ENCODE data around the gene TMX1. TPM values are rescaled to one million over a fixed set of nuclear protein-coding genes. Genes with fewer than 3 reads are reported as not detected.

The TMX1 gene
- total and polyA plus RNA-seq, 2 donors (not counting 1 experiment from before 2014, with no cell fraction given): 36.5 to 49.5 TPM

DNA sequence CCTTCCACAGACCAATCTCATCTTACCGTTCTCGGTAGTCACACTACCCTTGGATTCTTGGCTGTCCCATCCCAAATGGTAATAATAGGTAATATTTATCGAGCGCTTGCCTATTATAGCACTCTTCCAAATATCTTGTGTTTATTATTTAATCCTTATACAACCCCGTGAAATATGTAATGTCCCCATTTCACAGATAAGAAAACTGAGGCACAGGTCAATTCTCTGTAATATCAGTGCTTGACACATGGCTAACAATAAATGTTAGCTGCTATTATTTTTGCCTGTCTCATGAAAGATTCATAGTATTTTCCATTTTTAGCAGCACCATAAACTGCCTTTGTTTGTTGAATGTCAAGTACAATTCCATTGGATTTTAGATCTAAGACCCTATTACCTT, 4.5 kb downstream of the TMX1 start:
- Histone ChIP-seq H3K27ac (ENCODE audit: insufficient read depth, low read length) (no peak overlapping the region), H3K79me2 (ENCODE audit: control insufficient read depth, insufficient read depth, low read length) (peaks cover 48% of the 10 kb centered on the region), H3K9ac (ENCODE audit: insufficient read depth, low read length) (no peak overlapping the region), H3K4me1 (ENCODE audit: control insufficient read depth, extremely low read depth, insufficient read depth, low read length) (no peaks in the 10 kb centered on the region), H4K20me1 (ENCODE audit: control insufficient read depth, extremely low read depth, insufficient read depth, low read length) (no peaks in the 10 kb centered on the region), H2AFZ (ENCODE audit: low read length) (no peak overlapping the region), H3K4me3 (replicated peaks in 1 of 4; ENCODE audit: control extremely low read depth in 1 of 4, insufficient read depth in 1 of 4, low read depth in 3 of 4, low read length in 4 of 4) (no peak overlapping the region), H3K4me2 (ENCODE audit: extremely low read depth, insufficient read depth, low read length) (no peak overlapping the region), H3K9me3 (ENCODE audit: control insufficient read depth, insufficient read depth, low read depth, low read length) (no peaks in the 10 kb centered on the region), H3K27me3 (ENCODE audit: control insufficient read depth, insufficient read depth, low read length) (no peaks in the 10 kb centered on the region), H3K36me3 (ENCODE audit: control insufficient read depth, insufficient read depth, low read length) (peaks cover 5% of the 10 kb centered on the region)
- DNase-seq (ENCODE audit: low read depth in 2 of 2): no peak
- TF ChIP-seq, protein P1, sequence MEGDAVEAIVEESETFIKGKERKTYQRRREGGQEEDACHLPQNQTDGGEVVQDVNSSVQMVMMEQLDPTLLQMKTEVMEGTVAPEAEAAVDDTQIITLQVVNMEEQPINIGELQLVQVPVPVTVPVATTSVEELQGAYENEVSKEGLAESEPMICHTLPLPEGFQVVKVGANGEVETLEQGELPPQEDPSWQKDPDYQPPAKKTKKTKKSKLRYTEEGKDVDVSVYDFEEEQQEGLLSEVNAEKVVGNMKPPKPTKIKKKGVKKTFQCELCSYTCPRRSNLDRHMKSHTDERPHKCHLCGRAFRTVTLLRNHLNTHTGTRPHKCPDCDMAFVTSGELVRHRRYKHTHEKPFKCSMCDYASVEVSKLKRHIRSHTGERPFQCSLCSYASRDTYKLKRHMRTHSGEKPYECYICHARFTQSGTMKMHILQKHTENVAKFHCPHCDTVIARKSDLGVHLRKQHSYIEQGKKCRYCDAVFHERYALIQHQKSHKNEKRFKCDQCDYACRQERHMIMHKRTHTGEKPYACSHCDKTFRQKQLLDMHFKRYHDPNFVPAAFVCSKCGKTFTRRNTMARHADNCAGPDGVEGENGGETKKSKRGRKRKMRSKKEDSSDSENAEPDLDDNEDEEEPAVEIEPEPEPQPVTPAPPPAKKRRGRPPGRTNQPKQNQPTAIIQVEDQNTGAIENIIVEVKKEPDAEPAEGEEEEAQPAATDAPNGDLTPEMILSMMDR (conservative IDR thresholded peaks at IDR 0.05 in 1 of 2, IDR thresholded peaks at IDR 0.05 in 1 of 2; ENCODE audit: low read depth in 1 of 2, low read length in 2 of 2): no peak
- no peak for TF ChIP-seq EZH2 (IDR thresholded peaks at IDR 0.05; ENCODE audit: low read length, missing control alignments)

DNA sequence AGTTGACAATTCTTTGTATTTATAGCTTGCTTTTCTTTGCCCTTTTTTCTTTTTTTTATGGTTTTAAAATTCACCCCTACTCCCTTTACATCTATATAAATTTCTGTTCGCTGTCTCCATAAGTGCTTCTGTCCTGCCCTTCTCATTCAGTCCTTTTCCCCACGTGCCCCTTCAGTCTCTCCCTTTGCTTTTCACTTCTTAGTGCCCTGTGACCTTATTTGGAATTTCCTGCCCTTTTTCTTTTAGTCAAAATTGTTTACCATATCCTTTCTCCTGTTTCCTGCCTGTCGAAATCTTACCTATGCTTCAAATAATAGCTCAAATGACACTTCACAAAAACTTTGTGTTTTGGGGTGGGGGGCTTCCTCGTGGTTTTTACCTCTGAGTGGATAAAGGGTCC, 6.0 kb downstream of the TMX1 start:
- H3K4me3 ChIP-seq (replicated peaks in 1 of 4; ENCODE audit: control extremely low read depth in 1 of 4, insufficient read depth in 1 of 4, low read depth in 3 of 4, low read length in 4 of 4): no peak overlapping the region
- peaks cover 38% of the 10 kb centered on the region for H3K79me2 ChIP-seq (ENCODE audit: control insufficient read depth, insufficient read depth, low read length)
- H3K9me3 ChIP-seq (ENCODE audit: control insufficient read depth, insufficient read depth, low read depth, low read length): no peaks in the 10 kb centered on the region
- H3K27ac ChIP-seq (ENCODE audit: insufficient read depth, low read length): no peak overlapping the region
- no peaks in the 10 kb centered on the region for H3K4me1 ChIP-seq (ENCODE audit: control insufficient read depth, extremely low read depth, insufficient read depth, low read length)
- no peak overlapping the region for H3K9ac ChIP-seq (ENCODE audit: insufficient read depth, low read length)
- no peak for DNase-seq (ENCODE audit: low read depth in 2 of 2)
- H3K27me3 ChIP-seq (ENCODE audit: control insufficient read depth, insufficient read depth, low read length): no peaks in the 10 kb centered on the region
- H3K36me3 ChIP-seq (ENCODE audit: control insufficient read depth, insufficient read depth, low read length): peaks cover 5% of the 10 kb centered on the region
- H4K20me1 ChIP-seq (ENCODE audit: control insufficient read depth, extremely low read depth, insufficient read depth, low read length): no peaks in the 10 kb centered on the region
- H2AFZ ChIP-seq (ENCODE audit: low read length): no peak overlapping the region
- no peak for TF ChIP-seq EZH2 (IDR thresholded peaks at IDR 0.05; ENCODE audit: low read length, missing control alignments)
- TF ChIP-seq, protein P1 (conservative IDR thresholded peaks at IDR 0.05 in 1 of 2, IDR thresholded peaks at IDR 0.05 in 1 of 2; ENCODE audit: low read depth in 1 of 2, low read length in 2 of 2): no peak
- no peak overlapping the region for H3K4me2 ChIP-seq (ENCODE audit: extremely low read depth, insufficient read depth, low read length)

DNA sequence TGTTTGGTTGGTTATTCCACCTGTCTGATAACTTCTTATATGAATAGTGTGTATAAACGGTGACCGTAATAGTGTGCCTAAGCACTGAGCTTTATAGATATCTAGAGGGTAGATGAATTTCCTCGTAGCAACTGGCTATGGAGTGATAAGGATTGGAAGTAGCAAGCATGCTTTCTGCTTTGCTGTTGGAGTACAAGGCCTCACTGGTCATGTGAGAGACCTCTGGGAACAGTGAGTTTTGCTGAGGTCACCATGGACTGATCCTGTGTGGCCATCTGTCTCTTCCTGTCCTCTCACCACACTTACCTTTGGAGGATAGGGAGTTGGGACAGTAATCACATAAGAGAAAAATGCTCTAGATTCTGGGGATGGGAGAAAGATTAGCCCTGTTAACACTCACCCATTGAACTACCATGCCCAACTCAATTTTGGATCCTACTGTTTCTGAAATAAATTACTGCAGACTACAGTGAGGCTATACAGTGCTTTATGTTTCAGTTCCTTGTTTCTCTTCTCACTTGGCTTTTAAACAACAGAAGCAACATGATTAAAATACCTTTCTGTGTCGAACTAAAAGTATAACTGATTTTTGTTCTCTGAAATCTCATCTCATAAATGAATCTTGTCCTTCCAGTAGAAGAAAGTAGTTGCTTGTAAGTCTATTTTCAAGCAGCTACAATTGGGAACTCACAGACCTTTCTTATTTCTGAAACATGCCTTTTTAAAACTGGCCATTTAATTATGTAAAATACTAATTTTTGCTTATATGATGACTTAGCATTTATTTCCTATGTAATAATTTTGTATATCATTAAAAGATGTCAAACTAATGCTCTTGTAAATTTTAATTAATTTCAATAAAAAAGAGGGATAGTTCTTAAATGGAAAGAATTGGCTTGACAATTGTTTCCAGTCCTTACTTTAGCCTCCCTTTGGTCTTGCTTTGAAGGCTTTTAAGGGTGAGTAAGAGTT, 8.3 kb downstream of the TMX1 start:
- Histone ChIP-seq H3K79me2 (ENCODE audit: control insufficient read depth, insufficient read depth, low read length) (peaks cover 21% of the 10 kb centered on the region), H3K4me2 (ENCODE audit: extremely low read depth, insufficient read depth, low read length) (no peak overlapping the region), H3K27ac (ENCODE audit: insufficient read depth, low read length) (no peak overlapping the region), H3K27me3 (ENCODE audit: control insufficient read depth, insufficient read depth, low read length) (no peaks in the 10 kb centered on the region), H3K9me3 (ENCODE audit: control insufficient read depth, insufficient read depth, low read depth, low read length) (no peaks in the 10 kb centered on the region), H2AFZ (ENCODE audit: low read length) (no peak overlapping the region), H3K4me1 (ENCODE audit: control insufficient read depth, extremely low read depth, insufficient read depth, low read length) (no peaks in the 10 kb centered on the region), H3K4me3 (replicated peaks in 1 of 4; ENCODE audit: control extremely low read depth in 1 of 4, insufficient read depth in 1 of 4, low read depth in 3 of 4, low read length in 4 of 4) (no peak overlapping the region), H4K20me1 (ENCODE audit: control insufficient read depth, extremely low read depth, insufficient read depth, low read length) (no peaks in the 10 kb centered on the region), H3K9ac (ENCODE audit: insufficient read depth, low read length) (no peak overlapping the region), H3K36me3 (ENCODE audit: control insufficient read depth, insufficient read depth, low read length) (peaks cover 5% of the 10 kb centered on the region)
- TF ChIP-seq, protein P1 (conservative IDR thresholded peaks at IDR 0.05 in 1 of 2, IDR thresholded peaks at IDR 0.05 in 1 of 2; ENCODE audit: low read depth in 1 of 2, low read length in 2 of 2): no peak
- TF ChIP-seq EZH2 (IDR thresholded peaks at IDR 0.05; ENCODE audit: low read length, missing control alignments): no peak
- no peak for DNase-seq (ENCODE audit: low read depth in 2 of 2)
